Astrocyte of the hippocampus (primary cell): ENCODE results near the gene RNF135.
"Not testable (repeated sequence)": the region's sequence is repeated elsewhere in the genome, so short reads cannot be mapped to it uniquely, and the experiment has no call there.

Experiments
- DNase-seq: peaks from one replicate; pipeline ENCODE4 v3.0.0; 2011; ENCODE audit warnings: low read depth, low spot score

RNF135 gene, protein sequence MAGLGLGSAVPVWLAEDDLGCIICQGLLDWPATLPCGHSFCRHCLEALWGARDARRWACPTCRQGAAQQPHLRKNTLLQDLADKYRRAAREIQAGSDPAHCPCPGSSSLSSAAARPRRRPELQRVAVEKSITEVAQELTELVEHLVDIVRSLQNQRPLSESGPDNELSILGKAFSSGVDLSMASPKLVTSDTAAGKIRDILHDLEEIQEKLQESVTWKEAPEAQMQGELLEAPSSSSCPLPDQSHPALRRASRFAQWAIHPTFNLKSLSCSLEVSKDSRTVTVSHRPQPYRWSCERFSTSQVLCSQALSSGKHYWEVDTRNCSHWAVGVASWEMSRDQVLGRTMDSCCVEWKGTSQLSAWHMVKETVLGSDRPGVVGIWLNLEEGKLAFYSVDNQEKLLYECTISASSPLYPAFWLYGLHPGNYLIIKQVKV

GRCh38 chr17:30970831-30971567 is at the start of gene RNF135:
Gene RNF135, plus strand, starts transcription at chr17:30971039. Its CDS starts 35 bp downstream, at chr17:30971074.
- DNase-seq, result peak; percentile 93

DNA sequence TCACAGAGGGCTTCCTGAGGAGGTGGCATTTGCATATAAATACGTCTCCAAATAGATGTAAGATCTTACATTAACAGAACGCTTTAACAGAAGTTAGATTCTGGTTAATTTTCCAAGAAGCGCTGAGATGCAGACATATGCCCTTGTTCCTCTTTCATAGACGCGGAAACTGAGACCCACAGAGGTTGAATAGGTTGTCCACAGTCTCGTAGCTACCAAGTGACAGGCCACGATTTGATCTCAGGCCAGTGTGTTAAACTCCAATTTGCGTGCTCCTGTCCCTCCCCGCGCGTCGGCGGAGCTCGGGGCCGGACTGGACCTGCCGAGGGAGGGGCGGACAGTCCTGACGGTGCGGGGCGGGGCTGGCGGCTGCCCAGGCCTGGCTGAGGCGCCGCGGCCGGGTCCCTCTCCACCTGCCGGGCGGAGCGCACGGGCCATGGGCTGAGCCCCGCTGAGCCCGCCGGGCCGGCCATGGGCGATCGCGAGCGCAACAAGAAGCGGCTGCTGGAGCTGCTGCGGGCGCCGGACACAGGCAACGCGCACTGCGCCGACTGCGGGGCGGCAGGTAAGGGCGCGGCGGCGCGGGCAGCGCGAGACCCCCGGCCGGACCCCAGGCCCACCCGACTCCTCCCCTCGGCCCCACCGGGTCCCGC is 49.2 kb upstream of the RNF135 start, which contains the start of gene ADAP2:
Gene ADAP2, plus strand, starts transcription at position 402 of the 653 bp plus-strand sequence. Its CDS starts 70 bp downstream, at position 472.
- peak; percentile 45 for DNase-seq

DNA sequence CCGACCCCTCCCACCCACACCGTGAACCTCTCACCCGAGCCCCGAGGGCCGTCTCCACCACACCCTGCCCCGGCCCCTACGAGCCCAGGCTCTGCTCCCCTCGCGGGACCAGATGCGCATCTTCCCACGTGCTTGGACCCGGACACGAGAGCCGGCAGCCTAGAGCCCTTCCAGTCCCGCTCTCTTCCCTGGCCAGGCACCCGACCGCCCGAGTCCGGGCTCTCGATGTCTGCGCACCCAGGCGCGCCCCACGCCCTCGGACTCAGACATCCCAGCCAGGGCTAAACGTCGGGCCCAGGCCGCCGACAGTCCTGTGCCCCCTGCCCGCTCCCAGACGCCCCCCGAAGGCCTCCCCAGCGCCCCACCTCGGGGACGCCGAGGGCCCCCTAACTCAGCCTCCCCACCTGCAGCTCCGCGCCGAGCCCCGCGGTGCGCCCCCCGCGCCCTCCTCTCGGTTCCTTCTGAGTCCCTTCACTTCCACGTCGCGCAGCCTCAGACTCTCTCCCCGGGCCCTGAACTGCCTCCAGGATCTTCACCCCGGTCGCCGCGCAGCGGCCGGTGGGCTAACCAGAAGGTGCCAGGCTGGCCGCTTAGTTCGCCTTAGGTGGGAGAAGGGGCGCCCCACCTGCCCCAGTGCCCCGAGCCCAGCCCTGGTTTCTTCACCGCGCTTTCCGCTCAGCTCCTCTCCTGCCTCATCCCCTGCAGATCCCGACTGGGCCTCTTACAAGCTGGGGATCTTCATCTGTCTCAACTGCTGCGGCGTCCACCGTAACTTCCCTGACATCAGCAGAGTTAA is 48.4 kb upstream of the RNF135 start:
- peak; percentile 22 for DNase-seq

- no peak for DNase-seq
These were observed 46.5 kb upstream of the RNF135 start for GRCh38 chr17:30924341-30924740.

- DNase-seq, result no peak
These were observed 44.3 kb upstream of the RNF135 start for GRCh38 chr17:30926516-30926915.

DNA sequence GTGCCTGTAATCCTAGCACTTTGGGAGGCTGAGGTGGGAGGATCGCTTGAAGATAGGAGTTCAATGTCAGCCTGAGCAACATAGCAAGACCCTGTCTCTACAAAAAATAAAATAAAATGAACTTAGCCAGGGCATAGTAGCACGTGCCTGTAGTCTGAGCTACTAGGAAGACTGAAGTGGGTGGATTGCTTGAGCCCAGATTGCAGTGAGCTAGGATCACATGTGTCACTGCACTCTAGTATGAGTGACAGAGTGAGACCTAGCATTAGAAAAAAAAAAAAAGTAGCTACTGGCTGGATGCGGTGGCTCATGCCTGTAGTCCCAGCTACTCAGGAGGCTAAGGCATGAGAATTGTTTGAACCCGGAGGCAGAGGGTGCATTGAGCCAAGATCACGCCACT is 43.1 kb upstream of the RNF135 start:
- DNase-seq, result no peak

DNA sequence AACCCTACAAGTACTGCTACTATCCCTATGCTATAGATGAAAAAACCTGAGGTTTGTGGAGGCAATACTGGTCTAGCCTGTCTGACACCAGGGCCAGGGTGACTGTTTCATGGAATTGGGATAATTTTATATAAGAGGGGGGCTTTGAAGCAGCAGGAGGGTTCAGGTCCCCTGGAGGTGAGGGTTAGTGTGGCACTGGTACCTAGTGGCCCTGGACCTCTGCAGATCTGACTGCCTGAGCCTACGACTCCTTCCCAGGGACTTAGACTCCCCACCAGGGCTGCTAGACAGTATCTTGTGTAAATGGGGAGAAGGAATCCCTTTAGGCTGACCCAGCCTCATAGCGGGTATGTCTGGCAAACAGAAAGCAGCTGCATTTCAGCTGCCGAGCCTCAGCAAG is 42.3 kb upstream of the RNF135 start:
- DNase-seq, result no peak

DNA sequence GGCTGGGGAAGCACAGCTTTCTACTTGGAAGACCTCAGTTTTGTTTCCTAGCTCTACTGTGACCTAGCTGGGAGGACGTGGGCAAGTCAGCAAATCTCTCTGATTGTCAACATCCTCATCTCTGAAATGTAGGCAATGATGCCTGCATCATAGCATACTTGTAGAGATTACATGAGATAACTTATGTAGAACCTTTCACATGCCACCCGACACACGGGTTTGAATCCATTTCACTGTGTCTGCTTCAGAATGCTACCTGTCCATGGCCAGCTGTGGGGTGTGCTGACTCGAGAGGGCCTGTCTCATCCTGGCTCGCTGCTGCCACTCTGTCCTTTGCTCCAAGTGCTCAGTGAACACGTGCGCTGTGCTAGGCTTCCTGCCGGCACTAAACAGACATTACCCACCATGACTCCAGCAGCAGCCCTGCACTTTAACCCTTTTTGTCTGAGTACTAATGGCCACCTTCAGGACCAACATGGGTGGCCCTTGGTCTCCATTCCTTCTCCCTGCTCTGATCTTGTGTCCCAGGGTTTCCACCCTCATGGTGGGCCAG is 41.7 kb upstream of the RNF135 start:
- DNase-seq, result no peak

DNA sequence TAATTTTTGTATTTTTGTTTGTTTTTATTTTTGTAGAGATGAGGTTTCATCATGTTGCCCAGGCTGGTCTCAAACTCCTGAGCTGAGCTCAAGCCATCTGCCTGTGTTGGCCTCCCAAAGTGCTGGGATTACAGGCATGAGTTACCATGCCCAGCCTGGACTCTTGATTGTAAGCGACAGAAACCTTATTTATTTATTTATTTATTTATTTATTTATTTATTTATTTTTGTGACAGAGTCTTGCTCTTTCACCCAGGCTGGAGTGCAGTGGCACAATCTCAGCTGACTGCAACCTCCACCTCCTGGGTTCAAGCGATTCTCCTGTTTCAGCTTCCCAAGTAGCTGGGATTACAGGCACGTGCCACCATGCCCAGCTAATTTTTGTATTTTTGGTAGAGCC is 41.0 kb upstream of the RNF135 start:
- not testable (repeated sequence) for DNase-seq

DNA sequence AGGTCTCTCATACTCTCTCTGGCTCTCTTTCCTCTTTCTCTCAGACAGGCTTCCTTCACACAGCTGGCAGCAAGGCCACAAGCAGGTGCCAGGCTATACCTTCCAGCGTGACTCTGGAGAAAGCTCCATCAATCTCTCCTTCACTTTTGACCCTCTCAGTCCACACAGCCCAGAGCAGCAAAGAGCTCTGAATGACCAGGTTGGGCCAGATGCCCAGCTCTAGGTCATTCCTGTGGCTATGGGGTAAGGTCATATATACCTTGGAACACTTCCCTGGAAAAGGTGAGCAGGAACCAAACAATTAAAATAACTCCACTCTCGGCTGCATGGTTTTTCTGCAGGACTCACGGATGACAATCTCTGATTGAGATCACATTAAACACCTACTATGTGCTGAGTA is 40.3 kb upstream of the RNF135 start:
- no peak for DNase-seq

DNA sequence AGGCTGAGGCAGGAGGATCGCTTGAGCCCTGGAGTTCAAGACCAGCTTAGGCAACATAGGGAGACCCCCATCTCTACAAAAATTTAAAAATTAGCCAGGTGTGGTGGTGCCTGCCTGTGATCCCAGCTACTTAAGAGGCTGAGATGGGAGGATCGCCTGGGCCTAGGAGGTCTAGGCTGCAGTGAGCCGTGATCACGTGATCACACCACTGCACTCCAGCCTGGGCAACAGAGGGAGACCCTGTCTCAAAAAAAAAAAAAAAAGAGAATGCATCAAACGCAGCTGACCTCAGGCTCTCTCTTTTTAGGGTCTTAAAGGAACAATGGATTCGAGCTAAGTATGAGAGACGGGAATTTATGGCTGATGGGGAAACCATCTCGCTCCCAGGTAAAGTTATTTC is 39.3 kb upstream of the RNF135 start:
- not testable (repeated sequence) for DNase-seq

DNA sequence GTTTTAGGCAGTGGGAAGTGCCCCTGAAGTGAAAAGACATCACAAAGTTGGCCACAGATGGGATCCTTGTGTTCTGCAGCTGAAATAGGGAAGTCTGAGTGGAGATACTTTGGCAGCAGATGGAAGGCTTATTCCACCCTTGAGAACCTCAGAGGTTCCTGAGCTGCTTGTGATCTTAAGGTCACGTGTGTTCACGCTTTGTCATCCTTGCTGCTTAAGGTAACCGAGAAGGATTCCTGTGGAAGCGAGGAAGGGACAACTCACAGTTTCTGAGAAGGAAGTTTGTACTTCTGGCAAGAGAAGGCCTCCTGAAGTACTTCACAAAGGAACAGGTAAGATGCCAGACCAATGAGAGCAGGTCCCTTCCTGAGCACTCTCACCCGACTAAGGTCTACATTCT is 36.9 kb upstream of the RNF135 start:
- DNase-seq, result no peak

- DNase-seq, result no peak
These were observed 31.7 kb upstream of the RNF135 start for GRCh38 chr17:30939051-30939689.

- peak; percentile 23 for DNase-seq
These were observed 28.3 kb upstream of the RNF135 start for GRCh38 chr17:30942308-30943079.

DNA sequence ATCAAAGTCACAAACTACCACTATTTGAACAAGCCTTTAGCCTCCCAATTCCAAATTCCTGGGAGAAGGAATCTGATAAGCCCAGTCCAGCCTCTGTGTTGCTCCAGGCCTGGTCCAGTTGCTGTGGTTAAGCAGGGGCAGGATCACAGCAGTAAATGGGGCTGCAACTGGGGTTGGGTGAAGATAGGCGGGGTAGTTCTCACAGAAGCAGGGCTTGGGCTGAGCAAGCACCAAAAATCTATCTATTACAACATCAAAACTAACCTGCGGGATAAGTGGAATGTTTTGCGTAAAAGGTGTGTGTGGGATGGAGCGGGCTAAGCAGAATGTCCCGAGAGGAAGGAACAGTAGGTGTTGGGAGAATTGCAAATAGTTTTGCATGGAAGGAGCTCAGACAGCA is 23.0 kb upstream of the RNF135 start:
- DNase-seq, result no peak

DNA sequence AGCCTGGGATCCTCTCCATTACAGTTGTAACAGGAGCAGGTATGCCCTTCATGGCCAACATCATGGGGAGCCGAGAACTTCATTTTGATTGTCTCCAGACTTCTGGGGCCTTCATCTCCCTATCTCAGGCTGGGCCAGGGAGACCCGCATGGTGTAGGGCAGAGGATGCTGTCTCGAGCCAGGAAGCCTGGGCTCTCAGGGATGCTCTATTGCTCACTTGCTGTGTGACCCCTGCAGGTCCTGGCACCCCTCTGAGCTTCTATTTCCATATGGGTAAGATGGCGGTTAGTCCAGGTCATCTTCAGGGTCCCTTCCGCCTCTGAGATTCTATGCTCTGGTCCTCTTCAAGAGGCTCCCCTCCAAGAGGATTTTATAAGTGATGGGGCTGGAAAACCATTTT is 20.6 kb upstream of the RNF135 start:
- no peak for DNase-seq

DNA sequence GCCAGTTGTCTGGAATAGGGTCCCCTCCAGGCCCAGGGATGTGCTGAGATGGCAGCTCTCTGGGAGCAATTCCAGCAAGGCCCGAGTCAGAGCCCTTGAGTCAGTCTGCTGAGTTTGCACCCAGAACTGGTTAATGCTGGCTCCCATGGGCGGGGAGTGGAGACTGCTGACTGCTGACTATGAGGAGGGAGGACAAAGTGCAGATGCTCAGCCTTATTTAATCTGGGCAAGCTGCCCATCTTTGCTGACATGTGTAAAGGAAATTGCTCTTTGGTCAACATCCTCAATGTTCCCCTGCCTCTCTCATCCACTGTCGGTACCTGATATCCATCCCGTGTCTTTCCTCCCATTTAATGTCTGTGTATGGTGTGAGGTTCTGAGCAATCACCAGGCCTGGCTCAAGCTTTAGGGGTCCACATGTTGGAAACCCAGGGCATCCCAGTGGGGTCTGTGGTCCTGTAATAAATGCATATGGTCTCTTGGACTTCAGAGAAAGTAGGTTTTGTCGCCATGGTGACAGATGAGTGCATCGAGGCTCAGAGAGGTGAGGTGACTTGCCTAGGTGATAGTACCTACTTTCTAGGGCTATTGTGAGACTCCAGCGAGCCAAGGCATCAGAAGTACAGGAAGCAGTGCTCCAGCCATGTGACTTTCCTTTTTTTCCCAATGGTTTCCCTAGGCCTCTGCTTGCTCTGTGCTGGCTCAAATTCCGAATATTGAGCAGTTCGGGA is 20.0 kb upstream of the RNF135 start:
- DNase-seq, result peak; percentile 25

DNA sequence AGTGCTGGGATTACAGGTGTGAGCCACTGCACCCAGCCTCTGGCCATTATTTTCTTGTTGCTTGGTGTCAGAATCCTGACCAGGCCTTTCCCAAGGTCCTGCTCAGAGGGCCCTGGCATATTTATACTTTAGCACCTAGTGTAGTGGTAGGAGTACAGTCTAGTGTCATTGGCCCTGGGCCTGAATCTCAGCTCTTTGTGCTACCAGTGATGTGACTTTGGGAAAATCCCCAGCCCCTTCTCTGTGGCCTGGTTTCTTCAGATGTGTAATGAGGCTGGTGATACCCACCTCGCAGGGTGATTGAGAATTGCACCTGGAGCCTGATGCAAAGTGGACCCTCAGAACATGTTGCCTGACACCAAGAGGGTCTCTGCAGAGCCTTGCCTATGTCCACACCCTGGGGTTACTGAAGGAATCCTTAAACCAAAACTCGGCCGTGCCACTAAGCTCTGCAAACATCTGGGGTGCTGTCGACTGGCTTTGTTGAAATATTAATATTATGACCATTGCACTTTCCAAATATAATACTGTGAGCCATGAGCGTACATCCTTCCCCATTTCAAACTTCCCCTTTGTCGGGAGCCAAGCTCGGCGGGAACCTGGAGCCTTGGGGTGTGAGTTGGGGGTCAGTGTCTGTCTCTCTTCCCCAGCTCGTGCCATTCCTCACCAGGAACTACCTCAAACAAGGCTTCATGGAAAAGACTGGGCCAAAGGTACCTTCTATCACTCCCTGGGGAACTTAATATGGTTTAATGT is 18.0 kb upstream of the RNF135 start:
- no peak for DNase-seq
